Inflammatory macrophage treated with lipopolysaccharide for 4 hours (primary cell): Measurements from ENCODE around the gene PPARA.

Experiments used
- DNase-seq: peaks from one replicate; pipeline ENCODE4 v3.0.0-alpha.2; 2020

Gene PPARA

GRCh38 chr22:46114518-46115387 lies 35.6 kb upstream of the PPARA start:
- DNase-seq: no peak

DNA sequence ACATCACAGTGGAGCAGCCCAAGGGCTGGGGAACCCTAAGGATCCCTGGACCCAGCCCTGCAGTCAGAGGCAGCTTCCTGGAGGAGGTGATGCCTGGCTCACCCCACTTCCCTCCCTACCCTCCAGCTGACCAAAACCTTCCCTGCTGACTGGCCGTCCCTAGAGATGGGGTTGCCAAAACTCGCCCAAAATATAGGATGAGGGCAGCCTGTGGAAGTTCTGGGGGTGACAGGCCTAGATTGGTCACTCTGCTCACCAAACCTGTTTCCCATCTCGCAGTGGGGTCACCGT lies 35.0 kb upstream of the PPARA start:
- DNase-seq: no peak

GRCh38 chr22:46115755-46116490 lies 34.4 kb upstream of the PPARA start:
- DNase-seq: no peak

- DNase-seq: peak; percentile 82
Measured at GRCh38 chr22:46116491-46116958, 33.8 kb upstream of the PPARA start.

DNA sequence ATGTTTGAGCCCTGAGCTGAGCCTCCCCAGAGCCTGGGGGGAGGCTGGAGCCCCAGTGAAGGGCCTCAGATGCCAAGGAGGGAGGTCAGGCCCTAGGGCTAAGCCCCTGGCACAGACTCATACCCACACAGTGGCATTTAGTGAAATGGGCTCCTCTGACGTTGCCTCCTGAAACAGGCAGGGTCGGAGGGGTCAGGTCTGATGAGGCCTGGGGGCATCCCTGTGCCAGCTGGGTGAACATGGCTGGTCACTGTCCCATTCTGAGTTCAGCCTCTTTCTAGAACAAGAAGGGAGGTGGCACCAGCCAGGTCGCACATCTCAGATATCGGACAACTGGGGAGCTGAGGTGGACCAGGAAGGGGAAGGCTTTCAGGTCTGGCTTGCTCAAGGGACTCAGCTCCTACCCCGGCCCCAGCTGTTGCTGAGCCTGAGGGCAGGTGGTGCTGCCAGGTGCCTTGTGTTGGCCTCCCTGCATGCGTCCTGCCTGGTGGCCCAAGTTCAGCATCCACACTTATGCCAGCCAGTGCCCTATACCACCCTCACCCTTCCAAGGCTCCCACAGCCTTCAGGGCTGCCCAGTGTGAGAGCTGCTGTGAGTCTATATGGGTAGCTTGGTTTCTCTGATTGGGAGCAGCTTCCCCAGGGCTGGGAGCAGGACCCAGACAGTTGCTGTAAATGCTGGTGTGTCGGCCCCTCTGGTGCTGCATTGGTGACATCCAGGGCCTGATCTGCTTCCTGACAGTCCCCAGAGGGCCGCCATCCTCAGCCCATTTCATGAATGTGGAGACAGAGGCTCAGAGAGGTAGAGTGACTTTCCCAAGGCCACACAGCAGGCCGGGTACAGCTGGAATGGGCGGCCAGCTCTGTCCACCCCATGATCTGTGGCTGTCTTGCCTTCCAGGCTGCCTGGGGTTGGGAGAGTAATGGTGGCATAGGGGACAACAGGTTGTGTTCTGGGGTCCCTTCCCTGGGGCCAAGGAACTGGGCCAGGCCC lies 32.8 kb upstream of the PPARA start:
- no peak for DNase-seq

- DNase-seq: no peak
Measured at GRCh38 chr22:46119093-46119728, 31.1 kb upstream of the PPARA start.

GRCh38 chr22:46119729-46120419 lies 30.5 kb upstream of the PPARA start:
- no peak for DNase-seq

GRCh38 chr22:46120420-46120737 lies 29.9 kb upstream of the PPARA start:
- DNase-seq: no peak

- no peak for DNase-seq
Measured at GRCh38 chr22:46121079-46121478, 29.2 kb upstream of the PPARA start.

- no peak for DNase-seq
Measured at GRCh38 chr22:46121523-46122287, 28.6 kb upstream of the PPARA start.

DNA sequence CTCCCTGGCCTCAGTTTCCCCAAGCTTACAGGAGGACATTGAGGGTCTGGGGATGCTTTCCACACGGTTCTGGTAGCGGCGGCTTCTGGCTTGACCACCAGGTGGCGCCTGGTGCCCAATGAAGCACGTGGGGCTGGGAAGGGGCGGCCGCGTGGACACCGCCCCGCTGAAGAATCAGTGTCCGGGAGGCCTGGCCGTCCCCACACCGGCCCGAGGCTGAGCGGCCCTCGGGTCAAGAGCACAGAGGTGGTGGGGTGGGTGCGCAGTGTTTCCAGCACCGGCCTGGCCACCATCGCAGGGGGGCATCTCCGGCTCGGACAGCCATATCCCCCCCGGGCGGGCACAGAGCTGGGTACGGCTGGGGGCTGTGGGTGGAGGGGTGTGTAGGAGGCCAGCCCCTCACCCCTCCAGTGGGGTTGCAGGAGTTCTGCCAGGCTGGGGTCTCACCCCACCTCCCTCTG lies 27.8 kb upstream of the PPARA start:
- DNase-seq: peak; percentile 61

DNA sequence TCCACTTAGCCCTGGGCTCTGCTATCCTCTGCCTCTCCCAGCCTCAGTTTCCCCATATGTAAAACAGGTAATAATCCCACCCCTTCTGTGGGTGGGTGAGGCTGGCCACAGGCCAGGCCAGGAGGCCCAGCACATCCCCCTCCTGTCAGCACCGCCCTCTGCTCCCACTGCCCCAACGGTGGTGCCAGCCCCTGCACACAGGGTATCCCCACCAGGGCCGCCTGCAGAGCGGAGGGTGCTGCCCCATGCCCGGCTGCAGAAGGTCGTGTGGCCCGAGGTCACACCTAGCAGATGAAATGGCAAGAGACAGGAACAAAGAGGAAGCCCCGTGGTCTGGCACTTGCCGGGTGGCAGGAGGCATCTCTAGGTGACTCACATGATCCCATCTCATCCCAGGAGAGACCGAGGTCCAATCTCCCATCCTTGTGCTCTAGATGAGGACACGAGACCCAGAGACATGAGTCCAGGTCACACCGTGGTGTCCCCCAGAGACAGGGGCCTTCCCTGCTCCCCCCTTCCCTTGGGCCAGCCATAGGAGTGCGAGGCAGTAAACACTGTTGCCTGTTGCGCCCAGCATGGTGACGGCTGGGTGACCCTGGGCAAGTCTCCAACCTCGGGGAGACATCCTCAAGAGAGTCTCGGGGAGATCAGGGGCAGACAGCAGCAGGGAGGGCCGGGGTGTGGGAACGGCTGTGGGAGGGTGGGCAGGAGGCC lies 27.2 kb upstream of the PPARA start:
- no peak for DNase-seq

DNA sequence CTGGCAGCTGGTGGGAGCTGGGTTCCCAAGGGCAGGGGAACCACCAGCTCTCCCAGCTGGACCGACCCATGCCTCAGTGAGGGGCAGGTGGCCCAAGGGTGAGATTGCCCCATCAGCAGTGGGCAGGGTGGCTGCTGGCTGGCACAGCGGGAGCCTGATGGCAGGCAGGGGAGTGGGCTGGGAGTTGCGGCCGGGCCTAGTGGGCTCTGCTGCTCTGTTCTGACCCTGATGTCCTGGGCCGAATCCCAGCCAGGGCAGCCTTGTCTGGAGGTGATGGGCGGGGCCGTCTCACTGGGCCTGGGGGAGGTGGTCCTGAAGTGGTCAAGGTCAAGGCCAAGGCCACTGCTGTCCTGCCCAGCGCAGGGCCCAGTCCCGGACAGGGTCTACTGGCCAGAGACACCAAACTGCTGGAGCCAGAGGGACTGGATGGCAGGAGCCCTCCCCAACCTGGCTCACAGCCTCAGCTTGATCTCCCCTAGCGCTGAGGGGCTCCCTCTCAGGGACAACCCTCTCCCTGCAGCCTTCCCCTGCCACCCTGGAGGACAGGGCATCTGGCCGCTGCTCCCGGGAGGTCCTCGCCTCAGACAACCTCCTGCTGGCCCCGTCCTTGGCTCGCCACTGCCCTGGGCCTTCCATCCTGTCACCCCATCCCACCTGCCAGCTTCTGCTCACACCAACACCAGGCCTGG lies 26.5 kb upstream of the PPARA start:
- no peak for DNase-seq

GRCh38 chr22:46124383-46125144 lies 25.8 kb upstream of the PPARA start:
- no peak for DNase-seq

- no peak for DNase-seq
Measured at GRCh38 chr22:46125311-46125710, 25.0 kb upstream of the PPARA start.

DNA sequence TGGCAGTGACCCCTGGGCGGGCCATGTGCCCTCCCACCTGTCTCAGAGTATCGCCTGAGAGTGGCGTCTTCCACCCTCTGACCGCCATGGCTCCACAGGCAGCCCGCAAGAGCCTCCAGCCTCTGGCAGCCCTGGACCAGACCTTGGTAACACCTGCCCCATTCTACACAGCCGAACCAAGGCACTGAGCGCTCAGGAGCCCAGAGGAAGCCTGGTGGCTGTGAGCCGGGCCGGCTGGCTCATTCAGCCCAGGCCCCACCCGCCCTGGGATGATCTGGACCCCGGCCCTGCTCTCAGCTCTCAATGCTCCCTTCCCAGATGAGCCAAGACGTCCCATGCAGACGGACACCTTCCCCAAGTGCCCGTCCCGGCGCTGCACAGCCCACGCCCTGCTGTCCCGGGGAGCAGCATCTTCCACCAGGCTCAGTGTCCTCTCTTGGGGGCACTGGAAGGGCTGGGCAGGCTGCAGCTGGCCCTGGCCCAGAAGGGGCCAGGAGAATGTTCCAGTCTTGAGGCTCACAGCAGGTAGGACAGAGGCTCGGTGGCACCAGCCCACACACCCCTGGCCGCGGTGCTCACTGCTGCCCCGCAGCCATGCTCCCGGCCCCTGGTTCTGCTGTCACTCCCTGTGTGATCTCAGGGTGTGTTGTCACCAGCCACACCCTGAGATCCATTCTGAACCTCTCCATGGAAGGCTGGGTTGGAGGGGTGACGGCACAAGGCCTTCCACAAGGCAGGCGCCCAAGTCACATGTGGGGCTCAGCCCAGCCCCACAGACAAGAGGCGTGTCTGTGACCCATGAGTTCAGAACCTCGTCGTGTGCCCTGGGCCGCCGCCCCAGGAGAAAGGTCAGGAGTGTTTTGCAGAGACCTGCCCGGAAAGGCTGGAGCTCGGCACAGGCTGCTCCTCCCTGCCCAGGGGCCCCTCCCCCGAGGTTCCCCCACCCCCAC lies 24.2 kb upstream of the PPARA start:
- DNase-seq: no peak

GRCh38 chr22:46126853-46127385 lies 23.4 kb upstream of the PPARA start:
- no peak for DNase-seq

DNA sequence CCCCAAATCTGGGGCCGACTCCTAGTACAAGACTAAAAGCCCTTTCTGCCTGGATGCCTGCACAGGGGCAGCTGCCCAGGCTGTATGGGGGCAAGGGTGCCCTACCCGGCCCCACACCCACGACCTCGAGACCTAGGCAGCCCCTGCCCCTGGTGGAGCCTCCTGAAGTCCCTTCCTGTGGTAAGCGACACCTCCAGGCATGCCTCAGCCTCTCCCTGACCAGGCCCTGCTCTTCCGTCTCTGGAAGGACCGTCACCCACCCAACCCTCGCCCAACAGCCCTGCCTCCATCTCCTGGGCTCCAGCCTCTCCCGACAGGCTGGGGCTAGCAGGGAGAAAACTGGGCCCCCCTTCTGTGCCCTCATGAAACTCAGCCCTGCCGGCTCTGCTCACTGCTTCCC lies 22.8 kb upstream of the PPARA start:
- no peak for DNase-seq
